Measurements from ENCODE around the gene KLHL25. TPM values are rescaled to one million over a fixed set of nuclear protein-coding genes. Genes with fewer than 3 reads are reported as not detected.

Gene KLHL25
- total RNA-seq, 1 experiment from 2014 or later, result 1.5 TPM

Small RNA genes lying within 50 kb of the gene (small RNA-seq; reads per million reads assigned to genes)
- gene AC021739.1 (not detected), gene MIR1276 (0.24 reads per million), gene MIR548AP (not detected), gene RNU6-231P (not detected)

All from Karpas-422 (cell line).